ENCODE data around the gene HOXB6.

Gene HOXB6

GRCh38 chr17:48621410-48622392, 16.9 kb upstream of the HOXB6 start:
- DNase-seq (ENCODE audit: low read depth), result no peak

GRCh38 chr17:48620461-48621139, 15.8 kb upstream of the HOXB6 start:
- DNase-seq (ENCODE audit: low read depth), result no peak

GRCh38 chr17:48619826-48620449, 15.2 kb upstream of the HOXB6 start:
- DNase-seq (ENCODE audit: low read depth), result no peak

- DNase-seq (ENCODE audit: low read depth), result peak; percentile 74
Observed at GRCh38 chr17:48618256-48618896, 13.6 kb upstream of the HOXB6 start.

GRCh38 chr17:48617471-48618255, 12.9 kb upstream of the HOXB6 start:
- DNase-seq (ENCODE audit: low read depth), result no peak

GRCh38 chr17:48616717-48617470, 12.1 kb upstream of the HOXB6 start:
- no peak for DNase-seq (ENCODE audit: low read depth)

GRCh38 chr17:48615963-48616716, 11.4 kb upstream of the HOXB6 start:
- DNase-seq (ENCODE audit: low read depth), result no peak

- no peak for DNase-seq (ENCODE audit: low read depth)
Observed at GRCh38 chr17:48615047-48615962, 10.5 kb upstream of the HOXB6 start, which contains the start of gene HOXB8. TSS of gene HOXB8 (minus strand) at chr17:48615292. CDS start at chr17:48614704, 588 bp downstream.

- no peak for DNase-seq (ENCODE audit: low read depth)
Observed at GRCh38 chr17:48613862-48614694, 9.3 kb upstream of the HOXB6 start.

GRCh38 chr17:48612854-48613691, 8.3 kb upstream of the HOXB6 start:
- no peak for DNase-seq (ENCODE audit: low read depth)

GRCh38 chr17:48612456-48612853, 7.7 kb upstream of the HOXB6 start:
- no peak for DNase-seq (ENCODE audit: low read depth)

- DNase-seq (ENCODE audit: low read depth), result no peak
Observed at GRCh38 chr17:48611681-48612455, 7.1 kb upstream of the HOXB6 start.

GRCh38 chr17:48611213-48611612, 6.4 kb upstream of the HOXB6 start:
- DNase-seq (ENCODE audit: low read depth), result no peak

- peak; percentile 57 for DNase-seq (ENCODE audit: low read depth)
Observed at GRCh38 chr17:48610282-48611211, 5.8 kb upstream of the HOXB6 start, which contains the start of gene HOXB7. TSS of gene HOXB7 (minus strand) at chr17:48611017. CDS start at chr17:48610918, 99 bp downstream.
